ENCODE measurements around the gene ARTN.

DNA sequence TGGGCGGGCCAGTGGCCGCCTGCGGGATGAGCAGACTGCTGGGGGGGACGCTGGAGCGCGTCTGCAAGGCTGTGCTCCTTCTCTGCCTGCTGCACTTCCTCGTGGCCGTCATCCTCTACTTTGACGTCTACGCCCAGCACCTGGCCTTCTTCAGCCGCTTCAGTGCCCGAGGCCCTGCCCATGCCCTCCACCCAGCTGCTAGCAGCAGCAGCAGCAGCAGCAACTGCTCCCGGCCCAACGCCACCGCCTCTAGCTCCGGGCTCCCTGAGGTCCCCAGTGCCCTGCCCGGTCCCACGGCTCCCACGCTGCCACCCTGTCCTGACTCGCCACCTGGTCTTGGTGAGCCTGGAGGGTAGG lies 47.5 kb downstream of the ARTN start:
- TF ChIP-seq CTCF (IDR thresholded peaks at IDR 0.05): no peak
- TF ChIP-seq POLR2A (IDR thresholded peaks at IDR 0.05): no peak

Measured in uterus (tissue), 2 donors.